SK-N-MC (cell line): ENCODE measurements around the gene KRTCAP3.

ENCODE experiments used
- DNase-seq: peaks from one replicate; pipeline ENCODE4 v3.0.0-alpha.2; 2011; ENCODE audit warnings: low read depth, low spot score
- H3K27ac ChIP-seq: fragments of 200-600 bp; sonication (generic); 2 replicates; pipeline ENCODE4 v1.5.1; 2016; ENCODE audit warnings: mixed run types
- H3K36me3 ChIP-seq: fragments of 200-600 bp; sonication (generic); 2 replicates; pipeline ENCODE4 v1.6.1; 2017; ENCODE audit warnings: antibody characterized with exemption, low read length, mixed read lengths; ENCODE audit not compliant: insufficient read depth
- H3K4me3 ChIP-seq: fragments of 200-600 bp; sonication (generic); 2 replicates; pipeline ENCODE4 v1.5.1; 2016
- H3K9ac ChIP-seq: fragments of 200-600 bp; sonication (generic); 2 replicates; pipeline ENCODE4 v1.8.0; 2017; ENCODE audit warnings: mixed run types, mixed read lengths; ENCODE audit not compliant: insufficient read length
- H3K9me3 ChIP-seq: fragments of 200-600 bp; sonication (generic); 2 replicates; pipeline ENCODE4 v1.6.1; 2017; ENCODE audit warnings: low read depth, mild to moderate bottlenecking, antibody characterized with exemption, low read length, moderate library complexity, mixed read lengths
- EZH2 ChIP-seq: fragments of 200-600 bp; sonication (generic); IDR thresholded peaks from one replicate; pipeline ENCODE4 v1.6.1; 2017; ENCODE audit warnings: antibody characterized with exemption
- FOXP2 ChIP-seq: optimal IDR thresholded peaks from 2 replicates; pipeline ENCODE3; 2011; ENCODE audit warnings: mild to moderate bottlenecking, moderate library complexity; ENCODE audit not compliant: insufficient read depth; ENCODE audit errors: extremely low read length, control extremely low read depth
- POLR2AphosphoS5 ChIP-seq: IDR thresholded peaks from 2 replicates; pipeline ENCODE4 v1.6.1; 2012; ENCODE audit warnings: mild to moderate bottlenecking, low read depth, low read length, borderline replicate concordance

The KRTCAP3 gene, protein sequence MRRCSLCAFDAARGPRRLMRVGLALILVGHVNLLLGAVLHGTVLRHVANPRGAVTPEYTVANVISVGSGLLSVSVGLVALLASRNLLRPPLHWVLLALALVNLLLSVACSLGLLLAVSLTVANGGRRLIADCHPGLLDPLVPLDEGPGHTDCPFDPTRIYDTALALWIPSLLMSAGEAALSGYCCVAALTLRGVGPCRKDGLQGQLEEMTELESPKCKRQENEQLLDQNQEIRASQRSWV

DNA sequence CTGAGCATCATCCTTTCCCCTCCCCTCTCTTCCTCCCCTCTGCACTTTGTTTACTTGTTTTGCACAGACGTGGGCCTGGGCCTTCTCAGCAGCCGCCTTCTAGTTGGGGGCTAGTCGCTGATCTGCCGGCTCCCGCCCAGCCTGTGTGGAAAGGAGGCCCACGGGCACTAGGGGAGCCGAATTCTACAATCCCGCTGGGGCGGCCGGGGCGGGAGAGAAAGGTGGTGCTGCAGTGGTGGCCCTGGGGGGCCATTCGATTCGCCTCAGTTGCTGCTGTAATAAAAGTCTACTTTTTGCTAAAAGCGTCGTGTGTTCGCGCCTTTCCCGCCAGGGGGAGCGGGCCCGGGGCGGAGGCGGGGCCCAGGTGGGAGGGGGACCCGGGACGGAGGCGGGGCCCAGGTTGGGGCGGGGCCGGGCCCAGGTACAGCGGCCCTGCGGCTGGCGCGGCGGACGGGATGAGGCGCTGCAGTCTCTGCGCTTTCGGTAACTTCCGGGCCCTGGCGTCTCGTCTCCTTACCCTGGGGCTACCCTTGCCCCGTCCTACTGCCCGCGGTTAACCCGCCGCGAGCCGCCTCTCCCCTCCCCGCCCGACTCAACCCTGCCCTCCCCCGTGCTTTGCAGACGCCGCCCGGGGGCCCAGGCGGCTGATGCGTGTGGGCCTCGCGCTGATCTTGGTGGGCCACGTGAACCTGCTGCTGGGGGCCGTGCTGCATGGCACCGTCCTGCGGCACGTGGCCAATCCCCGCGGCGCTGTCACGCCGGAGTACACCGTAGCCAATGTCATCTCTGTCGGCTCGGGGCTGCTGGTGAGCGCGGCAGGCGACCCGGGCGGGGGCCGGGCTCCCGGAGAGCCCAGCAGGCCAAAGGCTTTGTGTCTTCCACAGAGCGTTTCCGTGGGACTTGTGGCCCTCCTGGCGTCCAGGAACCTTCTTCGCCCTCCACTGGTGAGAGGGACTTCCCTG is at the start of gene KRTCAP3:
TSS of gene KRTCAP3 (plus strand) at position 424 of the 962 bp plus-strand sequence. CDS start at position 456, 32 bp downstream.
- Histone ChIP-seq H3K36me3 (peaks cover 43% of the 10 kb centered on the region), H3K27ac (no peak within 1 kb of the TSS), H3K4me3 (no peak within 1 kb of the TSS), H3K9me3 (no peaks in the 10 kb centered on the region), H3K9ac (no peak within 1 kb of the TSS)
- TF ChIP-seq POLR2AphosphoS5 (no peak; the same call in 1 of the 2 replicates), FOXP2 (no peak), EZH2 (no peak)
- DNase-seq, result no peak

DNA sequence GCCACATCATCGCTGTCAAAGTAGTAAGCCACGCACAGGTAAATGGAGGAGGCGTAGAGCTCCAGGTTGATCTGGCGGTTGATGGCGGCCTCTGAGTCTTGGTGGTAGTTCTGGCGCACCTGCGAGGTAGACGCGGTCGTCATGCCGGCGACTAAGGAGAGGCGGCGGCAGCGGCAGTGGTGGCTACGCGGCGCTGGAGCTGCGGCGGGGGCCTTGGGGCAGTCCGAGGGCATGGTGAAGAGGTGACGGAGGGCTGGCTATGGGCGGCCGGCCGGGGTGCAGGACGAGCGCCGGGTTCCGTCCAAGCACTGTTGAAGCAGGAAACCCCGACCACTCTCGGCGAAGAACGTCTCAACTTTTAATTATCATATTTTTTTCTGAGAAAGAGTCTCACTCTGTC is 49.0 kb upstream of the KRTCAP3 start:
- no peak overlapping the region for H3K27ac ChIP-seq
- no peak overlapping the region for H3K9ac ChIP-seq
- no peak overlapping the region for H3K4me3 ChIP-seq
- no peaks in the 10 kb centered on the region for H3K9me3 ChIP-seq
- TF ChIP-seq POLR2AphosphoS5 (no peak), FOXP2 (no peak), EZH2 (no peak)
- DNase-seq, result no peak
- peaks cover 11% of the 10 kb centered on the region for H3K36me3 ChIP-seq

DNA sequence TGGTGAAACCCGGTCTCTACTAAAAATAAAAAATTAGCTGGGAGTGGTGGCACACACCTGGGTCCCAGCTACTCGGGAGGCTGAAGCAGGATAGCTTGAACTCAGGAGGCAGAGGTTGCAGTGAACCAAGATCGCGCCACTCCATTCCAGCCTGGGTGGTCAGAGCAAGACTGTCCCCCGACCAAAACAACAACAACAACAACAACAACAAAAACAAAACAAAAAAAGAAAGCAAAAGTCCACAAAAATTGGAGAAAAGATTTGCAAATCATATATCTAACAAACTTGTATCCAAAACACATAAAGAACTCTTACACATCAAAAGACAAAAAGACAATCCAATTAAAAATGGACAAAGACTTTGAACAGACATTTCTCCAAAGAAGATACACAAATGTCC is 43.2 kb upstream of the KRTCAP3 start:
- Histone ChIP-seq H3K36me3 (peaks cover 24% of the 10 kb centered on the region), H3K9ac (no peak overlapping the region), H3K4me3 (no peak overlapping the region), H3K27ac (no peak overlapping the region), H3K9me3 (no peaks in the 10 kb centered on the region)
- DNase-seq, result no peak
- TF ChIP-seq POLR2AphosphoS5, result no peak
- TF ChIP-seq FOXP2, result no peak
- TF ChIP-seq EZH2, result no peak

DNA sequence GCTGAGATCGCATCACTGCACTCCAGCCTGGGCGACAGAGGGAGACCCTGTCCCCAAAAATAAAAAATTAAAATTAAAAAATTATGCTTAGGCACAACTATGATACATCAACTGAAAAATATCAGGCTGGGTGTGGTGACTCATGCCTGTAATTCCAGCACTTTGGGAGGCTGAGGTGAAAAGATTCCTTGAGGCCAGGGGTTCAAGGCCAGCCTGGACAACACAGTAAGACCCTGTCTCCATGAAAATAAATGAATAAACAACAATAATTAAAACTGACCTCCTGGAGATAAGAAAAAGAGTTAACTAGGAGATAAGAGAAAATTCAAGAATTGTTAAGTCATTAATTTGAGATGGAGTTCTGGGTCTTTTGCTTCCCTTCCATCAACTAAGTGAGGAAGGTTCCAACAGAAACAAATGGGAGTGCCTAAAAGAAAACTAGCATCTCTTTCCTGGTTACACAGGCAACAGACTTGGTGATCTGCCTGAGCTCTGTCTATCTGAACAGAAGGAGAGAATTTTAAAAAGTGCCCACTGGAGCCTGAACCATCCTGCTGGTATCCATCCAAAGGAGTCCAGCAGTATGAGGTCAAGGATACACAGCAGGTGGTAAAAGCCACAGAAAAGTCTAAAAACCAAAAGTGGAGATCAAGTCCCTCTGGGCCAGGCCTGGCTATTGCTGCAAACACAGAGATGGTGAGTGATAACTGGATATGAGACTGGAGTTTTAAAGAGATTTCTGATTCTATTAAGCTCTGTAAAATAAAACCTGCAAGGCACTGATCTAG is 41.6 kb upstream of the KRTCAP3 start:
- no peak overlapping the region for H3K4me3 ChIP-seq
- no peak overlapping the region for H3K9ac ChIP-seq
- peak overlapping the region; percentile 46; the same call in 1 of the 2 replicates for H3K27ac ChIP-seq
- H3K36me3 ChIP-seq, result peaks cover 29% of the 10 kb centered on the region
- DNase-seq, result no peak
- TF ChIP-seq EZH2 (no peak), FOXP2 (no peak), POLR2AphosphoS5 (no peak)
- H3K9me3 ChIP-seq, result no peaks in the 10 kb centered on the region

DNA sequence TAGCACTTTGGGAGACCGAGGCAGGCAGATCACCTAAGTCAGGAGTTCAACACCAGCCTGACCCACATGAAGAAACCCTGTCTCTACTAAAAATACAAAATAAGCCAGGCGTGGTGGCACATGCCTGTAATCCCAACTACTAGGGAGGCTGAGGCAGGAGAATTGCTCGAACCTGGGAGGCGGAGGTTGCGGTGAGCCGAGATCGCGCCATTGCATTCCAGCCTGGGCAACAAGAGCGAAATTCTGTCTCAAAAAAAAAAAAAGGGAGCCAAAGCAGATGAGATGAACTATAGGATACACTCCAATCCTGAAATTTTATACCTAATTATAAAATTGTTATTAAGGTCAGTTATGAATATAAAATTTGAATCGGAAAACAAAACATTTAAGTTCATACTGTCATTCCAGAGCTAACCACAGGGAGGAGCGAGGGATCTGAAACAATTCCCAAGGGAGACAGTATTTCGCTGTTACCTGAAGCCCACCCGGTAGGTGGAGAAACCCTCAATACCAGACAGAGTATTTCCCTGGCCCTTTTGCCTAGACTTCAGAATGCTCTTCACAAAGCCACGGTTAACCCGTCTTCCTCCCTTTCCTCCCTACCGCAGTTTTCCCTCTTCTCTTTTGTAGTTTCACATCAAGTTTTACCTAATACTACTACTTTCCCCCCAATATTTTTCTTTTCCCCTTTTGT is 34.2 kb upstream of the KRTCAP3 start:
- Histone ChIP-seq H3K4me3 (peak overlapping the region; percentile 94), H3K9me3 (no peaks in the 10 kb centered on the region), H3K9ac (peak overlapping the region; percentile 86), H3K27ac (no peak overlapping the region), H3K36me3 (peaks cover 11% of the 10 kb centered on the region)
- TF ChIP-seq EZH2, result no peak
- no peak for DNase-seq

DNA sequence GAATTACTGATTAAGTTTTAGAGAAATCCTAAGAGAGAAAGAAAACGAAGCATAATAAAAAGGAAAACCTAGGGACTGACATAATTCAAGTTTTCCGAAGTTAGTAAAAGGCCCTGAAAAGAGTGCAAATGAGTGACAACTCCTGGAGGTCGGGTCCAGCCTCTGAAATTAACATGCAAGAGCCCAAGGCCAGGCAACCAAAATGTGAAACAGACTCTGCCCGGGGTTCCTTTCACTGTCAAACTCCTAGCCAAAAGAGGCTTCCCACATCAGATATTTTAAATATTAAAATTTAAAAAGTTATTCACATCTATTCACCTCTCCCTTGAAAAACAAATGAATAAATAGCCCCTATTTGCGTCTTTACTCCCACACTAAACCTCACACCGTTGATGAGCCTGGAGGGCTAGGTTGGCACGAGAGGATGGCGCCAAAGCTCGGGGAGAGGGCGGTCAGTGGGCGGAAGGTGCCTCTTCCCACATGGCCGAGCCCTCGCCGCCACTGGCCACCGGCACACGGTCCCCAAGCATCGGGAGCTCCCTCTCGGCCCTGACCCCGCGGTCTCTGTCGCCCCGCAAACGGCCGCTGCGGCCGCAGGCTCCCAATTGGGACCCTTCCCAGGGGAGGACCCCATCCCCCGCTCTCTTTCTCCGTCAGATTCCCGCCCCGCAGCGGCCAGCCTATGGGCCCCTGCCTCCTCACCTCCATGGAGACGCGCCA is 33.4 kb upstream of the KRTCAP3 start:
- TF ChIP-seq EZH2 (no peak), FOXP2 (no peak), POLR2AphosphoS5 (no peak)
- DNase-seq, result no peak

DNA sequence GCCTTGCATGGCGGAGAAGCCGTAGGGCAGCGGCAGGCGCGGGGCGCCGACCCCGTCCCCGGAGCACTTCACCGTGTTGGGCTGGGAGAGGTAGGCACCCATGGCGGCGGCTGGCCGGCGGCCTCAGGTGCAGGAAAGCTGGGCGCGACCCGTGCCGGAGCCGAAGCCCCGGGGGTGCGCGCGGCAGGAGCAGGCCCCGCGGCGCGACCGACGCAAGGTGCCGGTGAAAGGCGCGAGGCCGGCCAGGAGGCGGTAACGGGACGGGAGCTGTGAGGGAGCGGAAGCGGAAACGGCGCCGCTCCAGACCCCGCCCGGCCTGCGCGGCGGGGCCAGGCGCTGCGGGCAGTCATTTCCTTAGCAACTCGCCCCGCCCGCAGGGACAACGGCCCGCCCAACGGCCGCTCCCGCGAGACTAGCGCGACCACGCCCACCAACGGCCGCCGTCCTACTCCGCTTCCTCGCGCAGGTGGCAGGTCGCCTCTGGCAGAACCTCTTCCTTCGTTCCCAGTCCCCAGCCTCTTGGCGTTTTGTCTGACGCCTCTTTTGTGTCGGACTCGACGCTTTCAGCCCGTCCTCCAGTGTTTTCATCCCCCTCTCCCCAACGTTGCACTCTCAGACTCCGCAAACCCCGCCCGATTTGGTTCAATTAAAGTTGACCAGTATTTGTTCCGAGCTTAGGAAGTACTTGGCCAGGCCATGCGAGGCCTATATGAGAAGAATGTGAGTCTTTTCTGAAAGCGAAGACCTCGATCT is 32.7 kb upstream of the KRTCAP3 start, which contains the start of gene PPM1G:
TSS of gene PPM1G (minus strand) at position 271 of the 753 bp plus-strand sequence. CDS start at position 102, 169 bp downstream.
- TF ChIP-seq EZH2 (no peak), POLR2AphosphoS5 (peak; percentile 97)
- Histone ChIP-seq H3K27ac (peak within 1 kb of the TSS; percentile 86), H3K4me3 (peak within 1 kb of the TSS; percentile 94), H3K9ac (peak within 1 kb of the TSS; percentile 93), H3K36me3 (peaks cover 11% of the 10 kb centered on the region), H3K9me3 (no peaks in the 10 kb centered on the region)
- DNase-seq, result no peak

More for the DNA sequence above, 33.4 kb upstream of the KRTCAP3 start:
- peak overlapping the region; percentile 94 for H3K4me3 ChIP-seq
- no peak overlapping the region for H3K27ac ChIP-seq
- peaks cover 11% of the 10 kb centered on the region for H3K36me3 ChIP-seq
- H3K9me3 ChIP-seq, result no peaks in the 10 kb centered on the region
- peak overlapping the region; percentile 86 for H3K9ac ChIP-seq
